OCI-LY7 (cell line): ENCODE measurements around the gene NEK2. TPM values are rescaled to one million over a fixed set of nuclear protein-coding genes. Genes with fewer than 3 reads are reported as not detected.

Experiments used
- BruUV-seq: library from RNA; stranded (reverse); fragments of 400-500 nt; replicated peaks from 2 replicates; lab custom pipeline; 2021; lab: Mats Ljungman, UMichigan
- CTCF ChIA-PET: fragments of 300-600 bp; sonication (Branson Sonifier 250); formaldehyde crosslinking; loops from one replicate; lab custom pipeline; 2022; ENCODE audit warnings: antibody characterized with exemption; ENCODE audit not compliant: unreplicated experiment; lab: Charles Lee
- POLR2A ChIA-PET: fragments of 300-600 bp; sonication (Branson Sonifier 250); formaldehyde crosslinking; loops from one replicate; lab custom pipeline; 2022; ENCODE audit warnings: antibody characterized with exemption; lab: Charles Lee
- DNase-seq: peaks from one replicate; pipeline ENCODE4 v3.0.0-alpha.2; 2015; ENCODE audit warnings: low spot score
- H2AFZ ChIP-seq: fragments of 200-600 bp; sonication (generic), shearing (Covaris generic); 2 replicates; pipeline ENCODE4 v1.6.1; 2014; ENCODE audit warnings: mild to moderate bottlenecking, antibody characterized with exemption, low read length, moderate library complexity
- H3K27ac ChIP-seq: fragments of 200-600 bp; sonication (generic); 2 replicates; pipeline ENCODE4 v1.5.1; 2014; ENCODE audit warnings: mixed run types, low read depth, mild to moderate bottlenecking, moderate library complexity, low read length, inconsistent platforms; ENCODE audit not compliant: poor library complexity, severe bottlenecking
- H3K36me3 ChIP-seq: fragments of 200-600 bp; sonication (generic); 2 replicates; pipeline ENCODE4 v1.6.1; 2014; ENCODE audit warnings: mild to moderate bottlenecking, antibody characterized with exemption, low read length, moderate library complexity, mixed read lengths; ENCODE audit not compliant: insufficient read depth
- H3K4me1 ChIP-seq: fragments of 200-600 bp; sonication (generic); 2 replicates; pipeline ENCODE4 v1.5.1; 2014; ENCODE audit warnings: mild to moderate bottlenecking, low read length; ENCODE audit not compliant: insufficient read depth, poor library complexity, severe bottlenecking
- H3K4me2 ChIP-seq: fragments of 200-600 bp; sonication (generic); 2 replicates; pipeline ENCODE4 v1.6.1; 2014; ENCODE audit warnings: mild to moderate bottlenecking, low read length
- H3K4me3 ChIP-seq: fragments of 200-600 bp; sonication (generic); 2 replicates; pipeline ENCODE4 v1.5.1; 2014; ENCODE audit warnings: mild to moderate bottlenecking, low read depth, low read length; ENCODE audit not compliant: poor library complexity, severe bottlenecking
- H3K79me2 ChIP-seq: fragments of 200-600 bp; sonication (generic); 2 replicates; pipeline ENCODE4 v1.6.1; 2016; ENCODE audit warnings: low read depth, mild to moderate bottlenecking, low read length, moderate library complexity, mixed read lengths; ENCODE audit not compliant: insufficient read depth
- H3K9me2 ChIP-seq: fragments of 200-600 bp; sonication (generic); 2 replicates; pipeline ENCODE4 v1.6.1; 2016; ENCODE audit warnings: mild to moderate bottlenecking, low read length, mixed read lengths; ENCODE audit not compliant: insufficient read depth
- H3K9me3 ChIP-seq: fragments of 200-600 bp; sonication (generic); 2 replicates; pipeline ENCODE4 v1.6.1; 2014; ENCODE audit warnings: mild to moderate bottlenecking, mixed run types, low read length, mixed read lengths
- H4K20me1 ChIP-seq: fragments of 200-600 bp; sonication (generic); 2 replicates; pipeline ENCODE4 v1.6.1; 2014; ENCODE audit warnings: mild to moderate bottlenecking, antibody characterized with exemption, low read length, moderate library complexity, mixed read lengths; ENCODE audit not compliant: insufficient read depth
- EZH2phosphoT487 ChIP-seq: fragments of 200-600 bp; sonication (generic); IDR thresholded peaks from 2 replicates; pipeline ENCODE4 v1.6.1; 2018; ENCODE audit warnings: low read depth, borderline replicate concordance, mild to moderate bottlenecking, mixed run types, antibody characterized with exemption, low read length, moderate library complexity, mixed read lengths
- intact Hi-C: fragments of 100-400 bp; cut with micrococcal nuclease; formaldehyde crosslinking; loops from one replicate; pipeline ENCODE4 v1.10.0; 2022; ENCODE audit not compliant: unreplicated experiment
- total RNA-seq, 2 experiments: library from RNA; depleted of rRNA in 1 of 2; stranded (reverse); fragments of >200 nt in 1 of 2; shearing (Covaris generic) in 1 of 2; gene quantifications; 2 replicates each; pipeline ENCODE4 v1.2.3, GENCODE V29; 2014 to 2022
- TF ChIP-seq, protein P1 (sequence below): fragments of 200-600 bp; sonication (generic); conservative IDR thresholded peaks from 2 replicates; pipeline ENCODE4 v1.5.1; 2014; ENCODE audit warnings: mild to moderate bottlenecking, antibody characterized with exemption, low read length, moderate library complexity, mixed read lengths

NEK2 gene
- total RNA-seq, 2 experiments from 2014 or later, result 55.9 to 69.0 TPM

DNA sequence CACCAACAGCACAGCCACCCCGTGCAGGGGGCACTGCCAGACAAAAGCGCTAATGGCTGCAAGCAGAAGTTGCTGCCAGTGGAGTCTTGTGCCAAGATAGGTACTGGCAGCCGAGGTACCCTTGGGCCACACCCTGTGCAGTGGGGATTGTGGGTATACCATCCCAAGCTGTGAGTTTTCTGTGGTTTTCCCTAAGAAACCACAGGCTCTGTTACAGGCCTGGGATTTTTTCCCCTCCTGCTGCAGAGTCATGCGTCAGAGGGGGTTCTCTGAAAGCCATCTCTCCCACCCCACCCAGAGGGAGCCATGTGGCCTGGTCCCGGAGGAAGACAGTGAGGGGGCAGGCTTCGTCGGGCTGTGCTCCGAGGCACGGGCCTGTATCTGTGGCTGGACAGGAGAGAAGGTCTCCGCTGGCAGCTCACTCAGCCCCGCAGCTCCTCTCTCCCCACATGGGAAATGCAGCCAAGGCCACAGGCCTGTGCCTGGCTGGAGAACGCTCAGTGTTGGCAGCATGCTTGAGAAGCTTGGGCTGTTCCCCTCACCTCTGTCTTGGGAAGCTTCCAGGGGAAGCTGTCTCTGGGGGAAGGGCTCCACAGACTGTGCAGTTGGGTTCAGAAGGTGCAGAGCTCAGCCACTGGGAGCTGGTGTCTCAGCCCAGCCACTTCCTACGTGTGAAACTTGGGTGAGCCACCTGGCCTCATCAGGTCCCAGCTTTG, 42.5 kb downstream of the NEK2 start:
- no peaks in the 10 kb centered on the region for H4K20me1 ChIP-seq
- no peak overlapping the region for H3K4me3 ChIP-seq
- ChIA-PET POLR2A (interaction anchor here (0.5 to 1.2 kb wide), 4 partner anchors 15 to 426 kb away, joined by 3 to 6 read pairs (median 3); no protein-coding TSS in a partner anchor), CTCF (no interaction called here)
- no peak overlapping the region for H3K4me2 ChIP-seq
- no peak for DNase-seq
- H2AFZ ChIP-seq, result no peak overlapping the region
- intact Hi-C loops, result no loop called here
- no peaks in the 10 kb centered on the region for H3K79me2 ChIP-seq
- no peaks in the 10 kb centered on the region for H3K9me2 ChIP-seq
- TF ChIP-seq EZH2phosphoT487, result no peak
- TF ChIP-seq, protein P1, sequence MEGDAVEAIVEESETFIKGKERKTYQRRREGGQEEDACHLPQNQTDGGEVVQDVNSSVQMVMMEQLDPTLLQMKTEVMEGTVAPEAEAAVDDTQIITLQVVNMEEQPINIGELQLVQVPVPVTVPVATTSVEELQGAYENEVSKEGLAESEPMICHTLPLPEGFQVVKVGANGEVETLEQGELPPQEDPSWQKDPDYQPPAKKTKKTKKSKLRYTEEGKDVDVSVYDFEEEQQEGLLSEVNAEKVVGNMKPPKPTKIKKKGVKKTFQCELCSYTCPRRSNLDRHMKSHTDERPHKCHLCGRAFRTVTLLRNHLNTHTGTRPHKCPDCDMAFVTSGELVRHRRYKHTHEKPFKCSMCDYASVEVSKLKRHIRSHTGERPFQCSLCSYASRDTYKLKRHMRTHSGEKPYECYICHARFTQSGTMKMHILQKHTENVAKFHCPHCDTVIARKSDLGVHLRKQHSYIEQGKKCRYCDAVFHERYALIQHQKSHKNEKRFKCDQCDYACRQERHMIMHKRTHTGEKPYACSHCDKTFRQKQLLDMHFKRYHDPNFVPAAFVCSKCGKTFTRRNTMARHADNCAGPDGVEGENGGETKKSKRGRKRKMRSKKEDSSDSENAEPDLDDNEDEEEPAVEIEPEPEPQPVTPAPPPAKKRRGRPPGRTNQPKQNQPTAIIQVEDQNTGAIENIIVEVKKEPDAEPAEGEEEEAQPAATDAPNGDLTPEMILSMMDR, result no peak
- no peak overlapping the region for H3K27ac ChIP-seq
- H3K36me3 ChIP-seq, result no peaks in the 10 kb centered on the region
- no peaks in the 10 kb centered on the region for H3K4me1 ChIP-seq
- BruUV-seq, result no TSS peak
- no peaks in the 10 kb centered on the region for H3K9me3 ChIP-seq

DNA sequence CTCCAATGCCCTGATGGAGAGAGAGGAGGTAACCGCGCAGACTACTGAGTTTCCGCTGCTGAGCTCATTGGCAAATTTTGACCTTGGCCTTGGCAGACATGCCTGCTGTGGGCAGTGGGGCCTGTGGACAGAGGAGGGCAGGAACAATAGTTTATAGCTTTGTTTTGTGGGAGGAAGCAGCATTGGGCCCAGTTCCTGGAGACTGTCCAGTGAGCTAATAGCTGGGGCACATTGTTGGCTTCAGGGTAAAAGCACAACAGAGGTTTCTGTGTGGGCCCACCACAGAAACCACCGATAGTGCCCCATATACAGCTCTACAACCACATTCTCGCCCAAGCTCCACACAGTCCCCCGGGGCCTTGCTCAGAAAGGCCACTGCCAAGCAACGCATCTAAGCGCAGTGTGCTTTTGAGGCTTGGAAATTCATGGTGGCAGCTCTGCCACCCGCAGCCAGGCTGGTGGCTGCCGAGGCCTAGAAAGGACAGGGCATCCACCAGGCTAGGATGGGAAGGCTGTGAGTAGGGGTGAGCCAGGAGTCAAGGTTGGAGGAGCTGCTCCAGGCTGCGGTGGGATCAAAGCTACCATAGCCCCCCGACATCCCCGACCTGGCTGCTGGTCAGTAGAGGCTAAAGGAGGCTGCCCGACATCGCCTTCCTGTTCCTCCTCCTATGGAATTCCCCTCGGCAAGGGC, 43.2 kb downstream of the NEK2 start:
- Histone ChIP-seq H3K36me3 (no peaks in the 10 kb centered on the region), H3K79me2 (no peaks in the 10 kb centered on the region), H3K4me3 (no peak overlapping the region), H4K20me1 (no peaks in the 10 kb centered on the region), H3K9me3 (no peaks in the 10 kb centered on the region), H3K9me2 (no peaks in the 10 kb centered on the region), H2AFZ (no peak overlapping the region), H3K27ac (no peak overlapping the region), H3K4me1 (no peaks in the 10 kb centered on the region), H3K4me2 (no peak overlapping the region)
- intact Hi-C loops, result no loop called here
- ChIA-PET POLR2A (interaction anchor here (0.5 to 1.2 kb wide), 4 partner anchors 14 to 426 kb away, joined by 3 to 6 read pairs (median 3); no protein-coding TSS in a partner anchor), CTCF (no interaction called here)
- TF ChIP-seq EZH2phosphoT487, result no peak
- TF ChIP-seq, protein P1, result no peak
- no peak for DNase-seq
- BruUV-seq, result no TSS peak

DNA sequence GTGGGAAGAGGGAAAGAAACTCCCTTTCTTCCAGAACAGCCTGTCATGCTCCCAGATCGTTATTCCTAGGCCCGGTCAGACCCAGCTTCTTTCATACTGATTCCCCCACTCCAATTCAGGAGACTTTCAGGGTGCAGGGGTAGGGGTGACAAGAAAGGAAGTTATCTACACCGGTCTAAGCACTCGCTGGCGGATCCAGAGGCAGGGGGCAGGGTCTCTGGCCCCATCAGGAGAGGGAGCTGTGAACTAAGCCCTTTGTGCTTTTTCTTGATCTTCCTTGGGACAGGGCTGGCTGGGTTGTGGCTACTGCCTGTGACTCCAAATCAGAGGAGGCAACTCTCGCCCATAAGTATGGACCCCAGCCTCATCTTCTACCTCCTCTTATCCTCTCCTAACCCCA, 44.3 kb downstream of the NEK2 start:
- ChIA-PET CTCF (no interaction called here), POLR2A (no interaction called here)
- H3K4me1 ChIP-seq, result no peaks in the 10 kb centered on the region
- DNase-seq, result no peak
- no peaks in the 10 kb centered on the region for H3K79me2 ChIP-seq
- H3K4me3 ChIP-seq, result no peak overlapping the region
- H3K9me2 ChIP-seq, result no peaks in the 10 kb centered on the region
- no peak overlapping the region for H2AFZ ChIP-seq
- no peaks in the 10 kb centered on the region for H3K36me3 ChIP-seq
- no peaks in the 10 kb centered on the region for H4K20me1 ChIP-seq
- no peak for TF ChIP-seq EZH2phosphoT487
- TF ChIP-seq, protein P1, result no peak
- intact Hi-C loops, result no loop called here
- H3K9me3 ChIP-seq, result no peaks in the 10 kb centered on the region
- no peak overlapping the region for H3K4me2 ChIP-seq
- no TSS peak for BruUV-seq
- no peak overlapping the region for H3K27ac ChIP-seq
